GM19324 (cell line): ENCODE data around the gene PTPRD.

Experiments
- ATAC-seq: cut with Tn5 transposase; IDR thresholded peaks from one replicate; pipeline ENCODE4 v1.9.1; 2021; ENCODE audit warnings: mild to moderate bottlenecking, moderate library complexity; ENCODE audit not compliant: unreplicated experiment, low FRiP score

The PTPRD gene

DNA sequence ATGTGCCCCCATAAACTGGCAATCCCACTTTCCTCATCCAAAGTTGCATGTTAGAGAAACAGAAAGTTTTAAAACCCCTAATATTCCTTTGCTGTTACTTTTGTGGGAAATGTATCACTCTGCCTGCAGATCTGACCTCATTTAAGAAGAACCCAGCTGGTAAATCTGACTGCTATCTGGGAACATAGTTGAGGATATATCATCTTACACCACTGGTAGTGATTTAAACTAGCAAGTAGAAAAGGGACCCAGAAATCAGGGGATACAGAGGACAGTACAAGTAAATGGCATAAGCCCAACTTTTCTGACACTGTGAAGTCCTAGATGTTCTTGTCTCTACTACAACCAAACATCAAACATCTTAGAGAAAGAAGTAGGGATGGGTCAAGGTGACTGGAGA lies 1752.7 kb downstream of the PTPRD start:
- no peak for ATAC-seq

DNA sequence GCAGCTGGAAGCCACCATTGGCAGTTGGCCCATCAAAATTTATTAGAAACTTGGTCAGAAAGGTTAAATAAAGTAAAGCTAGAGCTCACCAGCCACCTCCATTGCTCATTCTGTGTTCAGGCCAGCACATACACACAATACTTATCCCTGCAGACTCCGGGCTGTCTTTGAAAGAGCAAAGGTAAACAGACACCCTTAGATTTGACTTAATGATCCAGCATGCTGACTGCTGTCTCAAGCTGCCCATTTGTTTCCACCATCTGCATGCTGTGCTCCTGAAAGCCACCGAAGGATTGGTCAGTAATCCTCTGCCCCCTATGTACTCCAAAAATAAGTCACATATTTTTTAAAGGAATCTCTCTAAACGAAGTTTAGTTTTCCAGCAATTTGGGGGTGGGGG lies 1753.4 kb downstream of the PTPRD start:
- ATAC-seq: no peak

DNA sequence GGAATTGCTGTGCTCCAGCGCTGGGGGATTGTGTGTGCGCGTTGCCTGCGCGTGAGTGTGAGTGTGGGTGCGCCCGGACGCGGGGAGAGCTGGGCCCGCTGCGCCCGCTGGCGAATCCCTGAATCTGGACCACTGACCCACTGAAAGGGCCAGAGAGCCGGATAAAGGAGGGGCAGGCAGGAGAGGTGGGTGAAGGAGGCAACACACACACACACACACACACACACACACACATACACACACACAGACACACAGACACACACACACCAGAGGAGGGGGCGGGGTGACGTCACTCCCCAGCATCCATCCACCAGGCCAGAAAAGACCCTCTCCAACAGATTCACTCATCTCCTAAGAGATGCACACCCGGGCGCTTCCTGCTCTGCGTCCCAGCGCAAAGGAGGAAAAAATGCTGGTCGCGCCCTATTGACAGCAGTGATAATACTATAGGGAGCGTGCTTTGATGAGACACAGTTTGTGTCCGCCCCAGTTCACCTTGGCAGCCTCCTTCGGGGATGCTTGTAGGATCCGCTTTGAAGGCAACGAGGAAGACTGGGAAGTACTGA lies 1754.1 kb downstream of the PTPRD start:
- no peak for ATAC-seq

DNA sequence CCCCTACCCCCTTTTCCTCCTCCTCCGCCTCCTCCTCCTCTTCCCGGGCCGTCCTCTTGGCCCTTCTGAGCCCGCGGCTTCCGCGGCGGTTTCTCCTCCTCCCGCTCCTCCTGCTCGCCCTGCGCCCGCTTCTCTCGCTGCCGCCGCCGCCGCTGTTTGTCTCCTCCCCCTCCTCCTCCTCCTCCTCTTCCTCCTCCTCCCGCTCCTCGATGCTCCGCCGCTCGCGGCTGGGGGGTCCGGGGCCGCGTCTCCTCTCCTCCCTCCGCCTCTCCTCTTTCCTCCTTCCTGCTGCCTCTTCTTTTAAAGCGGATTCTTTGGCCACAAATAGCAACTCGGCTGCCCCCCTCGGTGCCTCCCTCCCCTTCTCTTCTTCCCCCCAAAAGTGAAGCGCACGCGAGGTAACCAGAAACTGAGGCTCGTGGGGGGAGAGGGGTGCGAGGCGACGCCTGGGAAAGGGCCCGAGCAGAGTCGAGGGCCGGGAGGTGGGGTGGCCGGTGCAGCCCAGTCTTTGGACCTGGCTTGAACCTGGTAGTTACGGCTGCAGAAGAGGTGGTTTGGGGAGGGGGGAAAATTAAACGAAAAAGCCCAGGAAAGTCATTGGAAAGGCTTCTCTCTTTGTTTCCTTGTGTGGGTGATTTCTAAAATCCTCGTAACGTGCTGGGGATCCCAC lies 1754.7 kb downstream of the PTPRD start:
- ATAC-seq: no peak

DNA sequence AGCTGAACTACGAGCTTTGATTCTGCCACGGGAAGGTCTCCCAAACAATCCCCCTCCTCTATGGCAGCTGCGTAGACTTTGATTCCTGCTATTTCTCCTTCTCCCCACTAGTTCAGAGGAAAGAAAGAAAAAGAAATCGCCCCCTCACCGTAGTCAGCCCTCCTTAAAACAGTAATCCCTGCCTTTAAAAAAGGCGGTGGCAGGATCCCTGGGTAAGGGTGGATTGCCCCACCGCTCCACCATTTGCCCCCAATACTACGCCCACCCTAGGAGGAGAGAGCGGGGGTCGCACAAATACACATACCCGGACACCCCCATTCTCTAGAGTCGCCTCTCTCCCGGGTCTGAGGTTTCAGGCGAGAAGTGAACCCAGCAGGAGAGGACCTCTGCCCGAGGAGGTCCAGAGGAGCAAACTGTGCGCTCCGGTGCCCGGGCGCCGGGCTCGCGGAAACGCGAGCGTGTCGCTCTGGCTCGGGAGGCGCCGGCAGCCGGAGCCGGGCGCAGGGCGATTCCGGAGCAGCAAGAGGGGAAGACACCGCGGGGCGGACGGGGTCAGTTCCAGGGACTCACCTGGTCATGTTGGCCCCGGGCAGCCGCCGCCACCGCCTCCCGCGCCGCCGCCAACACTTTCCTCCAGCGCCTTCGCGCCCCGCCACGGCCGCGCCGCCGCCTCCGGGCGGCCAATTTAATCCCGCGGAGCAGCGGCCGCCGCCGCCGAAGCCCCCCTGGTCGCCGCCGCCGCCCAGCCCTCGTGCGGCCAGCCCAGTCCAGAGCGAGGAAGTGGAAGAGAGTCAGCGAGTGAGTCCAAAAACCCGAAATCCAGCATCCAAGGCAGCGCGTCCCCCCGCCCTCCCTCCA lies 1755.5 kb downstream of the PTPRD start:
- no peak for ATAC-seq

DNA sequence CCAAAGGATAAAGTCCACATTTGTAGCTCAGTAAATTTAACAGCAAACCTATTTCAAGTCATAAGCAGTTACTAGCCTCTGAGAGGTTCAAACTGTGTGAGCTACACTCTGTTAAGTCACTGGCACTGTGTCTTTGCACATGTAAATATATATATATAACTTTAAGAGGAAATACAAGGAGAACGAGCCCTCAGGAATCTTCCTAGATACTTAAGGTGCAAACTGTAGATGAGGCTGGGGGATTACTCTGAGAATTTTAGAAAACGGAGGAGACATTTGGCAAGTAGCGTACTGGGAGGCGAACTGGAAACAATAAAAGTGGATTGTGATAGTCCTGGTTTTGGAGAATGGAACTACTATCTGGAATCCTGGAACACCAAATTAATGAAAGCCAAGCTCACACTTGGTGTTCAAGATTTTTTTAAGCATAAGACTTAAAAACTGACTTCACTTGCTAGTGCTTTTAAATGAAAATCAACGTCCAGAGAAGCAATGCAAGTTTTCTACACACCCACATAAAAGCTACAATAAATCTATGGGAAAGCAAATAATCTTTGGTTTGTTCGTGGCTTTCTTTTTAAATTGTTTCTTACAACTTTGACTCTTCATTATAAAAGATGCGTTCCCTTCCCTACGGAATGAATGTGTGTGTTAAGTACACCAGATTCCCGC lies 1756.3 kb downstream of the PTPRD start:
- ATAC-seq: no peak

DNA sequence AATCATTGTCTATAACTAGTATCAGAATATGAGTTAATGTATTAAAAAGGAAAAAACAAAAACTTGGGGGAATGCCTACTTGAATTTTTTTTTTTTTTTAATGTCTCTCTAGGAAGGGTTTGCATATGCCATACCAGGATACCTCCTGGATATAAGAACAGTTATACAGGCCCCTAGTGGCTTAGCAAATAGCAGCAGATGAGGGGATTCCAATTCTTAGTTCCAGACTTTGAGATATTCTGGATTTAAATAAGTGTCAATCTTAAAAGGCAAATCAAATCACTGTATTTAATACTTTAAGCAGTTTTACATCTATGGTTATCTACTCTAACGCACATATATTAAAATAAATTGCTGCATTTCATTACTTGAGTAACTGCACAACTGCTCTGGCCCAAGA lies 1757.8 kb downstream of the PTPRD start:
- no peak for ATAC-seq

DNA sequence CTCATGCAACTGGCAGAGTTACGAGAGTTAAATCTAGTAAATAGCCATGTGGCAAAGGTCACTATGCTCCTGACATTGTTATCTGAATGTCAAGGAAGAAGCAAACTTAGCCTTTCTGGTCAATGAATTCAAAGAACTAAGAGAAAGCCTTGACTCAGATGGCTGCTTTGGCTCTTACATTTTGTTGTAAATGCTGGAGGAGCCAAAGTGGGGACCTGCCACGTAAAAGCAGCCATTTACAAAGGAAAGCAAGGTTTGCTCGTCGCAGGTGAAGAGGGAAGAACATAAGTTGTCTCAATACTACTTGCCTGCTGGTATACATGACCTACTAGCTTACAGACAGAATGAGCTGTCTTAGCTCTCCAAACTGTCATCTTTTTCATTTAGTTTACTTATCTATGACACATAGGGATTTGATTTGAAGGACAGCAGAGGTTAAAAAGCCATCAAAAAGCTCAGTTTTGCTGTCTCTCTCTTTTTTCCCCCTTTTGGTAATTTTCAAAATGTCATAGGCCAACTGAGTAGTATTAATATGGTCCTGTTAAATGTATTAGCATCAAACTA lies 1760.4 kb downstream of the PTPRD start:
- no peak for ATAC-seq

DNA sequence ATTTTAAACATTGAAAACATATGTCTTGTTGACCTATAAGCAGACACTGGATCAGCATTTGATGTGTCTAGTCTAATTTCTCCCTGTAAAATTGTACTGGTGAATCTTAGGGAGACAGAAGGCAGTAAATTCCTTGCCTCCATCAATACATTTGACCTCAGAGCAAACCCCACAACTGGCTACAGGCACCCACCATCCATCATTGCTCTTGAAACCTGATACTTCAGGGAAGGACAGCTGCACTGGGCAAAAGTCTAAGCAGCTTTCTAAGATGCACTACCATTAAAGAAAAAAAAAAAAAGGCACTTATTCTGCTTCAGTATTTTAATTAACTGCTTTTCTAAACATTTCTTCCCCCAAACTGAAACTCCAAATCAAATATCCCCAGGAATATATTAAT lies 1761.9 kb downstream of the PTPRD start:
- ATAC-seq: no peak

DNA sequence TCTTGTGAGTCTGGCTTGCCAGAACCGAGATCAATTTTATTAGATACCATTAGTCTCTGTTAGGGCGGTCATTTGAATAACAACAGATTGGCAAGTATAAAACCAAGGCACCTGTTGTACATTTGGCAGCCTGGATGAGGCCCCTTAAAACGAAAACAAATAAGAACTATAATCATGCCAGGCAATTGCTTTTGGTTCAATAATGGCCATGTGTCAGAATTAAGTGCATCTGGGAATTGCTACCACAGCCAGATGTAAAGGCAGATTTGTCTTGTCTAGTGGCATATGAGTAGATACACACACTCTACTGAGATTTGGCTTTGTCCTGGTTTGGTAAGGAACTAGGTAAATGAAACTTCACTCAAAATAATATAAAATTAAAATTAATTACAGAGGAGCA lies 1767.0 kb downstream of the PTPRD start:
- ATAC-seq: no peak

DNA sequence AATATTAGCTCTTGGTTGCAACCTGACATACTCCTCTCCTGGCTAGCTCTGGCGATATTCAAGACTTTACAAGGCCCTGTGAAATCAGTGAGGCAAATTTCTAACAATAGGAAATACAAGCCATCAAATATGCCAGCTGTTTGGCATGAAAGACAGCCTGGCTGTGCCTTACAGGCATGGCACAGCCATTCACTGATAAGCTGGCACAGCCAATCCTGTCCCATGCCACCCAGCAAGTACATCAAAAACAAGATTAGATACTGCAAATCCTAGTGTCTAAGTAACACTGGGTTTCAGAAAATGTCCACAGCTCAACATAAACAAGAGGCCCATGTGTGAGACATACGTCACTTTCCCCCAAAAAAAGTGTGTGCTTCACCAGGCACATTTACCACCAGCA lies 1767.4 kb downstream of the PTPRD start:
- no peak for ATAC-seq

DNA sequence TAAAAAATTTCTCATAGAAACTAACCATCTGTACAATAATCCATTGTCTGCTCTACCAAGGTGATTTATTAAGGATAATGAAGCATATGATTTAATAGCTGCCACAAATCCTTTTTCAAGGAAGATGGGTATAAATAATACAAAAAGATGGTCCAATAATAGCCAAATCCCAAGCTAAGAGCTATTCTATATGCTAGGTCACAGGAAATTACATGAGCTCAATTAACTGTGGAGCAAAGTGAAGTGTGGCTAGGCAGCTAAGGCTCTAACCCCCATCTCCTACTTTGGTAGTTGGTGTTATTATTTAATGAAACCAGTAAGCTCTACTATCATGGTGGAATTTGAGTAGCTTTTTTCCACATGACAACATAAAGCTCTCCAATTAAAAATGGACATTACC lies 1768.3 kb downstream of the PTPRD start:
- ATAC-seq: no peak

DNA sequence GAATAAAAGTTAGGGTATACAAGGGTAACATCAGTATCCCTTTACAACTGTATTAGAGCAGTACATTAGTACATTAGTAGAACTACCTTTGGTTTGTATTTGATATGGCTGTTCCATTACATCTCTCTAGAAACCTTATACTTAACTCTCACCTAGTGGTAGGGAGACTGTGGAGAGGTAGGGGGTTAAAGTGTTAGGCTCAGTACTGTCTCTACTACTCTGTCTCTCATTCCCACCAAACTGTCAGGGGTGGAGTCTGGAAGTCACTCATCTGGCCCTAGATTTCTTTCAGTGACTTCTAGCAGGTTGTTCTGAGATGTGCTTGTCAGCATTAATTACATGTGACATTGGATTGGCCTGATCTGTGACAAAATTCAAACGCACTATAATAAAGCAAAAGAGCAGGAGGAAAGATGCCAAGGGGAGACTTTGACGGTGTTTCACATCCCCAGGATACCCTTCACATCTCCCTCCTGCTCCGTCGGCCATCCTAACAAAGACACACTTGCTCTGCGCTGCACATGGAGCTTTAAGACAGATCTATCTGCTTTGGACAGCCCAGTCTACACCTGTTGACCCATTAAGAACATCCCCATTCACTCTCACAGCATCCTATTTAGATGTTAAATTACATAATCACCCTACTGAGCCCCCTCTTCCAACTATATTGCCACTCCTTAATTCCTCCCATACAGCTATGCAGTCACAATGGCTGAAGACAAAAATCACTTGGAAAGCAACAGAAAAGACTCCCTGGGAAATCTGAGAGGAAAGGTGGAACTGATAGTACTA lies 1770.2 kb downstream of the PTPRD start:
- no peak for ATAC-seq

DNA sequence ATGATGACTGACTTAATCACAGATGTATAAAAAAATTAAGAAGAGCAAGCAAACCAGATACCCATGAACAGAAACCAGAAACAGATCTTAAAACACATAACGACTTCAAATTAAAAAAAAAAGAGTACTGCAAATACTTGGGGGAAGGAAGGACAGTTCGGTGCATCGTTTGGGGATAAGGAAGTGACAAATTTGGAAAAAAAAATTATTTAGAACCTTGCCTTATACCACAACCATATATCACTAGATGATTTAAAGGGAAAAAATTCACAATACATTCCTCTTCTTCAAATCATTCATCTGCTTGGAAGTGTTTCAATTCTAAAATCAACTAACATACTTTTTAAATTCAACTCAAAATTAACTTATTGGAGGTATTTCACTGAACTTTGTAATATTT lies 1774.7 kb downstream of the PTPRD start:
- ATAC-seq: no peak

DNA sequence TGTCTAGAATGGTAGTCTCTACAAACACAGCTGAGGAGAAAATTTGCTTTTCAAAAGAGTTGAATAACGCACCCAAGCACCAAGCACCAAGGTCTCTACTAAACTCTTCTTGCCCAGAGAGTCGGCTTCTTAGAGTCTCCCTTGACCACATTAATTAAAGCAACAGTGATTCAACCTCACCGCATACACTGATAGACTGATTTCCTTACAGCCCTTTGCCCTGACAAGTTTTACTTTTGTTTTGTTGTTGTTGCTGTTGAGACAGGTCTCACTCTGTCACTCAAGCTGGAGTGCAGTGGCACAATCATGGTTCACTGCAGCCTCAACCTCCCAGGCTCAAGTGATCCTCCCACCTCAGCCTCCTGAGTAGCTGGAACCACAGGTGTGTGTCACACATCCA lies 1777.5 kb downstream of the PTPRD start:
- ATAC-seq: no peak

DNA sequence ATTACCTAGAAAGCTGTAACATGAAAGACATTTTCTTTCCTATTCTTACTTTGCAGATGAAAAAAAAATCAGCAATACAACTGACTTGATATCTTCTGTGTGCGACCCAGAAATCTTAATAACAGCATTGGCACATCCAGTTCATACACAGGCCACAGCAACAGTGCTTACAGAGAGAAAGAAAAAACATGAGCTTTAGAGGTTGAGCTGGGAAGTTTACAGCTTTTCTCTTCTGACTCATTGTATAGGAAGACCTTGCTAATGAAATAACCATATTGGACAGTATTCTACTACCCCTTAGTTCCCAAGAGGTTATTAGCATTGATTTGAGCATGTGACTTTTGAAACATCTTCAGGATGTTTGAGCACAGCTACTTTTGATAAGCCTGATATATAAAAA lies 1779.8 kb downstream of the PTPRD start:
- no peak for ATAC-seq

DNA sequence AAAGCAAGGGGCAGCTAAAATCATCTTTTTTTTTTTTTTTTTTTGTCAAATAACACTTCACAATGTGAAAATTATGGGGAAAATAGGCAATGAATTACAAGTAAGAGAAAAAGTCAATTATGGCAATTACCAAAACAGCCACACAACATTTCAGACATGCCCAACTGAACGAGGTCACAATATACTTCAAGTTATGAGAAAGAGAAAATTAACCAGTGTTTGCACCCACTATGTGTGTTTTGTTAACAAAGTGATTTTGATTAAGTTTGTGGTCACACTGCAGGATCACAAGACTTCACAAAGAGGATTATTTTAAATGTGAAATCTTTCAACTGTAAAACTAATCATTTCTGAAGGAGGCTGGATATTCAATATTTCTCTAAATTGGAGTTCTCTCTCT lies 1780.4 kb downstream of the PTPRD start:
- ATAC-seq: no peak

DNA sequence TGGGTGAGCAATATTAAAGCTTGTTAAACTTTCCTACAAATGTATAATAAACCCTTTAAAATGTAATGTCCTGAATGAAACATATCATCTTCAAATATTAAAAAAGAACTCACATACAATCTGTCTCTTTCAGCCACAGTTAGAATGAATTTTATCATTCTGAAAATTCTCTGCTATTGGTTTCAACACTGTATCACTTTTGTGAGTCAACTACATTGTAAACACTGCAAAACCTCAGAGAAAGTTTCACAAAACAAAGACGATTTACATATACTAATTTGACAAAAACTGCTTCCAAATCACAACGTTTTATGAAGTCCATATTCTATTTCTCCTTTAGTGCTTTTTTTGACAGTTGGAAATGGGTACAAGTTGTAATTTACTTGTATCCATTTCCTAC lies 1781.2 kb downstream of the PTPRD start:
- ATAC-seq: no peak

DNA sequence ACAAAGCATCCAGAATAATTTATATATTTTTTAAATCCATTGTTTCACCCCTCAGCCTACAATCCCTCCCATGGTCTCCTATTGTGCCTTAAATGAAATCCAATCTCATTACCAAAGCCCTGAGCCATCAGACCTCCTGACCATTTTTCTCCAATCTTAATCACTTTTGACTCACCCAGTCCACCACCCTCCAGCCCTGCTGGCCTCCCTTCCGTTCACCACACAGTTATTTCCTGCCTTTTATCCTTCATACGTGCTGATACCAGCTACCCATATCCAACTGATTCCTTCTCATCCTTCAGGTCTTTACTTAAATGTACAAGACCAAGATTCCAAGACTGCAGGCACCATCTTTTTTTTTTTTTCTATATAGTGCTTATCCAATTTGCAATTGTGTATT lies 1786.5 kb downstream of the PTPRD start:
- no peak for ATAC-seq

DNA sequence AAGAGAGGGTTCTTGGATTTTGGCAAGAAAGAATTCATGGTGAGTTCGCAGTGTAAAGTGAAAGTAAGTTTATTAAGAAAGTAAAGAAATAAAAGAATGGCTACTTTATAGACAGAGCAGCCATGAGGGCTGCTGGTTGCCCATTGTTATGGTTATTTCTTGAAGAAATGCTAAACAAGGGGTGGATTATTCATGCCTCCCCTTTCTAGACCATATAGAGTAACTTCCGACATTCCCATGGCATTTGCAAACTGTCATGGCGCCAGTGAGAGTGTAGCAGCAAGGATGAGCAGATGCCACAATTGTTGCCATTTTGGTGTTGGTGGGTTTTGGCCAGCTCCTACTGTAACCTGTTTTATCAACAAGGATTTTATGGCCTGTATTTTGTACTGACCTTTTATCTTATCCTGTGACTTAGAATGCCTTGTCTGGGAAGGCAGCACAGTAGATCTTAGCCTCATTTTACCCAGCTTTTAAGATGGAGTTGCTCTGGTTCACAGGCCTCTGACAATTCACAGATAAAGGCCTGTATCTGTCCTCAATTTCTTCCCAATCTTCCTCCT lies 1787.1 kb downstream of the PTPRD start:
- no peak for ATAC-seq
